Urothelium cell line (cell line): Measurements from ENCODE around the gene DELE1.

Source experiments
- DNase-seq: peaks from one replicate; pipeline ENCODE4 v3.0.0; 2011; ENCODE audit warnings: low spot score, mixed read lengths
- FAIRE-seq: peaks from 2 replicates; lab custom pipeline; 2011; peaks lifted over from hg19 to GRCh38; lab: Jason Lieb, UNC

The DELE1 gene, protein sequence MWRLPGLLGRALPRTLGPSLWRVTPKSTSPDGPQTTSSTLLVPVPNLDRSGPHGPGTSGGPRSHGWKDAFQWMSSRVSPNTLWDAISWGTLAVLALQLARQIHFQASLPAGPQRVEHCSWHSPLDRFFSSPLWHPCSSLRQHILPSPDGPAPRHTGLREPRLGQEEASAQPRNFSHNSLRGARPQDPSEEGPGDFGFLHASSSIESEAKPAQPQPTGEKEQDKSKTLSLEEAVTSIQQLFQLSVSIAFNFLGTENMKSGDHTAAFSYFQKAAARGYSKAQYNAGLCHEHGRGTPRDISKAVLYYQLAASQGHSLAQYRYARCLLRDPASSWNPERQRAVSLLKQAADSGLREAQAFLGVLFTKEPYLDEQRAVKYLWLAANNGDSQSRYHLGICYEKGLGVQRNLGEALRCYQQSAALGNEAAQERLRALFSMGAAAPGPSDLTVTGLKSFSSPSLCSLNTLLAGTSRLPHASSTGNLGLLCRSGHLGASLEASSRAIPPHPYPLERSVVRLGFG

DNA sequence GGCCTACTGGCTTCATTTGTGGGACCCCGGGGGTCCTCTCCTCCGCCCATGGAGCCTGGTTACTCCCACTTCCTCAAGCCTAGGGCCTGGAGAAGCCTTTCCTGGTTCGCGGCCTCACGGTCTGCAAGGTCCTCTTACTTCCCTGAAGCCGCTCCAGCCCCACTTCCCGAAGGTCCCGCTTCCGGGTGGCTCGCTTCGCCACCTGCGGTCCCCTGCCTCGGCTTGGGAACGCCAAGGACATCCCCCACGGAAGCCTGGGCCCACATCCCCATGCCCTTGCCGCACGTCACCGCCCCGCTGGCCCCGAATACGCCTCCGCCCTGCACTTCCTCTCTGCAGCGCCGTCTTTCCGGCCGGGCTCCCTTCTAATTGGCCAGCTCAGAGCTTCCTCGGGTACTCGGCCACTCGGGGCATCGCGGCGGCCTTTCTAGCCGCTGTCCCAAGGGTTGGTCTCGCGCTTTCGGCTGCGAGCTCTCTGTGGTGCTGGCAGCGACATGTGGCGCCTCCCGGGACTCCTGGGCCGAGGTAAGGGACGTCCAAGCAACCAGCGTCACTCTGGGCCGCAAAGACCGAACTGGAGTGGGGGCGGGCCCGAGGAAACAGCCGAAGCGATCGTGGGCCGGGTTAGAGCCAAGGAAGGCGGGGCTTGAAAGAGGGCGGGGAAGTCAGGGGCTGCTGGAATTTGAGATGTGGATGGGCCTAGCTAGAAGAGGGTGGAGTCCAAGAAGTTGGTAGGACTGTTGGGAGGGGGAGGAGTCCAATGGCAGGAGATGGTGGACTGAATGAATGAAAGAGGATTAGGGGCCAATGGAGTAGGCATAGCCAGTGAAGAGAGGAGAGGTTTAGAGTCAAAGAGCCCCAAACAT lies at the start of gene DELE1:
Gene DELE1, plus strand, starts transcription at position 424 of the 866 bp plus-strand sequence. Its CDS starts 71 bp downstream, at position 495.
- FAIRE-seq: no peak
- peak; percentile 91 for DNase-seq

DNA sequence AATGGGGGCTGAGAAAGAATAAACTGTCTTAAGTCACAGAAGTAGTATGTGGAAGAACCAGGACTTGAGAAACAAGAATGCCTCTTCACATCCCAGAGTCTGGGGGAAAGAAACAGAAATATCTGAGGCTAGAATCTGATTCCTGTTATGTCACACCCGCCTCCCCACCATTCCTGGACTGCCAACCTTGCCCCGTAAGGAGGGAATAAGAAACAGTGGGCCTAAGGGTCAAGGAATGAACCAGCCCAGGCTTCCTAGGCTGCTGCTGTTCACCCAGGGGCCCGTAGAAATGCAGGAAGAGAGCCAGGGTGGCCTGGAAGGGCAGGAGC lies 49.8 kb upstream of the DELE1 start:
- FAIRE-seq (no peak), DNase-seq (no peak)

DNA sequence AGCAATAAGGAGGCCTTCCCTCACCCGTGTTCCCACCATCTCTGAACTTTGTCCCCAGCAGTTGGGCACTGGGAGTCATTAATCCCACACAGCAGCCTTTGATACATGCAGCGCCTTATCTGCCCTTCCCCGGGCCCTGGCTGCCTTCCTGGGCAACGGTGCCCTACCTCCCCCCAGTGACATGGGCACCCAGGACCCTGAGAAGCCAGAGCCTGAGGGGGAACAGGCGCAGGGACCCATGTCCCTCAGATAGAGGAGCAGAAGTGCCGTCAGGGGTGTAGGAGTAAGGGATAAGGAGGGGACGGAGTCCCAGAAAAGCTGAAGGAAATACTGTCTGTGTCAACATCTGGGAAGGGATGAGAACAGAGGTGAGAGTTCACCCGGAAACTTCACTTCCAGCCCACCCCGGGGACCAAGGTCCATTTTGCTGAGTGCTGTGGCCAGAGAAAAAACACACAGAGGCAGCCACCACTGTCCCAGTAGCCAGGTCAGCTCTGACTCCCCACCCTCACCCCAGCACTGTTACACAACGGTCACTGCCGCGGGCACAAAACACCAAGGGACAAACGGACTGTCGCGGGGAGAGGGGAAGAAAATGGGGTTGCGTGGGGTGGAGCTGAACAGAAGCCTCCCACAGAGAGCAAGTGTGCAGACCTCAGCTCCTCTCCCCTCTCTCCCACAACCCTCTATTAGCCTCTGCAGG lies 49.3 kb upstream of the DELE1 start:
- DNase-seq: no peak
- FAIRE-seq: no peak

DNA sequence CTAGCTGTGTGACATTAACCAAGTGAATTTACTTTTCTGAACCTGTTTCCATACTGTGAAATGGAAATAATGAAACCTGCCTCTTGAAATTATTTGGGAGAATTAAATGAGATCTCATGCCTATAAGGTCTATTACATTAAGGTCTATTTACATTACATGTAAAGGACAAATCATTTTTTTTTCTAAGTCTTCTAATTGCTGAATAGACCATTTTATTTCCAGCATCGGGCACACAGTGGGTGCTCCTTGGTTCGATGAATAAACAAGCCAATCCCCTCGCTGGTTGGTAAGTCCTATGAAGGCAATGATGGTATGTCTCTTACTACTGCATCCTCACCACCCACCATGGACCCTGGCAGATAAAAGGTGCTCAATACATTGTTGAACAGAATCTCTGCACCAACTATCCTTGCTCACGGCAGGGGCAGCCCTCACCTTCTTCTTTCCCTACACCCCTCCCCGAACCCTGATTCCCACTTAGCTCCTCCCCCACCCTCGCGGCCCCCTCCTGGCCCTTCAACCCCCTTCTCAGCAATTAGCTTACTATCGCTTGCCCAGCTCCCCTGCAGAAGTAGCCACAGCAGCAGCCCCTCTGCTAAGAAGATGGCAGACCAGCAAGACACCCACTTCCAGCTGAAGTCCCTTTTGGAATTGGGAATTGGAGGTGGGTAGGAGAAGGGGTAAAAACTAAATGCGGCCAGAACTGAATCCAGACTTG lies 48.5 kb upstream of the DELE1 start:
- FAIRE-seq: no peak
- no peak for DNase-seq

DNA sequence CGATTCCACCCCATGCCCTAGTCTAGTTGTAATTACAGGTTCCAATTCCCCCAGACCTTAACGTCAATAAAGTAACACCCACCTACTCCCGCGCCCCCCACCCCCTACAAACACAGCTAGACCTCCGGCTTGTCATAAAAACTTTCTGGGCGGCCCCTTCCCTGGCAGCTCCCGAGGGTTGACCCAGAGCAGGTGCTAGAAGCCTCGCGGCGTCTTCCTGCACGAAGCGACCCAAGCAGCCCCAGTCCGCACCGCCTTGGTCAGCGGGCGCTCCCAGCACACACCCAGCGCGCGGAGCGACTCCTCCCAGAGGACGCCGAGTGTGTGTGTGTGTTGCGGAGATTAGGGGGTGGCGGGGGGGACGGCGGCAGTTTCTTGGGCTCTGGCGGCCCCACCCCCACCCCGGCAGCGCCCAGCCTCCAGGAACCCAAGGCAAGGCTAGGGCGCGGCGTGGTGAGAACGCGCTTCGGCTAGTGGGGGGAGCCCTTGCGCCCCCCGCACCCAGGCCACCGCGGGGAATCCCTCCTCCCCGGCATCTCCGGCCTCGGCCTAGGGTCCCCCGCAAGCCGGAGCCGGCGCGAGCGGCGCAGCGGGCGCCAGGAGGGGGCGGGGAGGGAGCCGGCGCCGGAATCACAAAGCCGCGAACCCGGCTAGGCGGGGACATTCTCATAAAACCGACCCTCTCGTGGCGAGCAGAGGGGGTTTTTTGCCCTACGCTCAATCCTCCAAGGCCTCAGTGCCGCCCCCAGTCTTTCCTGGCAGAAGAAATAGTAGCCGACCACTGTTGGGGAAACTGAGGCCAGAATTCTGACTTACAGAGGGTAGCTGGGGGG lies 47.7 kb upstream of the DELE1 start:
- no peak for DNase-seq
- FAIRE-seq: no peak

DNA sequence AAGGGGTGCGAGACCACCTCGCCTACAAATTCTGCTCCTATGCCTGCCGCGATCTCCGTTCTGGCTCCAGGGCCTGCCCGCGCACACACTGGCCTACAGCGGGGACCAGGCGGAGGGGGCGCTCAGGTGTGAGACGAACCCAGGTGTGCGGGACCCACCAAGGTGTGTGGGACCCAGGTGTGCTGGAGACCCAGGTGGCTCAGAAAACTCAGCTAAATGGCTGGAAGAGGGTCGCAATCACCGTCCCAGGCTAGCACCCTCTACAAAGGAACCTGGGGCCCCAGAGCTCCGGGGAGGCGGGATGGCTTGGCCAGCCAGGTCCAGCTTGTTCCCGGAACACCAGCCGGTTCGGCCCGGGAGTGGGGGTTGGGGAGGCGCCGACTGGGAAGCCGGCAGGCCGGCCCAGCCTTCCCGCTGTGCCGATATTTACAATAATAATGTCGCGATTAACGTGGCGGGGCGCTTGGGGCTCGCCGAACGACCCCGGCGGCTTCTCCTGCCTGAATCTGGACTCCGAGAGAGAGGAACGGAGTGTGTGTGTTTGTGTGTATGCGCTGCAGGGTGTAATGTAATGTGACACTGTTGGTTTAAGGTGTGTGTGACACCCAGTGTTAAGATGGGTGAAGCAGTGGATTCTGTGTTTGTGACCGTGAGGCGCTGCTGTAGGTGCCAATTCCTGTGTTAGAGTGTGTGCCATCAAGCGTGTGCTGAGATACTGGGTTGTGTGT lies 46.9 kb upstream of the DELE1 start:
- no peak for DNase-seq
- FAIRE-seq: no peak

DNA sequence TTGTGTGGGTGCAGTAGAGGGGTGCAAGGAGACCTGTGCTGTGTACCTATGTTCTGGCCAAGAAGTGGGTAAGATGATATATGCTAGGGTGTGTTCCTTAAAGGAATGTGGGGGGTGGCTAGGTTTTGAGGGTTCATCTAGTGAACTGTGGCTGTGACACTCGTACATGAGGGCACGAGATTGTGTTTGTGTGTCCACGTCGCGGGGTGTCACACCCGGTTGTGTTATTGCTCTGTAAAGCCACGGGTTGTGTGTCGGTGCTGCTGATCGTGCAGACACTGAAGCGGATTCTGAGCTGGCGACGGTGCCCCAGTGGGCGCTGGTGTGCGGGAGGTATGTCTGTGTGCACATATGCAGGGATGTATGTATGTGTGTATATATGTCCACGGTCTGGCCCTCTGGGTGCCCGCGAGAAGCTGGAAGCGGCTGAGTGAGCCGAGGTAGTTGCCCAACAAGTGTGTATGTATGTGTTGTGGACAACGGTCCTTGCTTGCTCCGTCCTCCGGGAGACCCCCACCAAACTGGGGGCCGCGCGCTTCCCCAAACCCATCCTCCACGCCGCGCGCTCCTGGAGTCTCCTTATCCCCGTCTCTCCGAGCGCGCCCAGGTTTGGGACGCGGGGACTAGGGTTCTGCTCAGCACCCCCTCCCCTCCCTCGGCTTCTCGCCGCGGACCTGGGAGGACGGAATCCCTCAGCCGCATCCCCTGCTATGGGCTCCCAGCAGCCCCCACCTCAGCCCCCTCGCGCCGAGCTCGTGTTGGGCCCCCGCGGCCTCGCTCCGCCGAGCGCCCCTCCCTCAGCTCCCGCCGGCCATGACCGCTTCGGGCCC lies 46.1 kb upstream of the DELE1 start:
- no peak for DNase-seq
- FAIRE-seq: no peak

DNA sequence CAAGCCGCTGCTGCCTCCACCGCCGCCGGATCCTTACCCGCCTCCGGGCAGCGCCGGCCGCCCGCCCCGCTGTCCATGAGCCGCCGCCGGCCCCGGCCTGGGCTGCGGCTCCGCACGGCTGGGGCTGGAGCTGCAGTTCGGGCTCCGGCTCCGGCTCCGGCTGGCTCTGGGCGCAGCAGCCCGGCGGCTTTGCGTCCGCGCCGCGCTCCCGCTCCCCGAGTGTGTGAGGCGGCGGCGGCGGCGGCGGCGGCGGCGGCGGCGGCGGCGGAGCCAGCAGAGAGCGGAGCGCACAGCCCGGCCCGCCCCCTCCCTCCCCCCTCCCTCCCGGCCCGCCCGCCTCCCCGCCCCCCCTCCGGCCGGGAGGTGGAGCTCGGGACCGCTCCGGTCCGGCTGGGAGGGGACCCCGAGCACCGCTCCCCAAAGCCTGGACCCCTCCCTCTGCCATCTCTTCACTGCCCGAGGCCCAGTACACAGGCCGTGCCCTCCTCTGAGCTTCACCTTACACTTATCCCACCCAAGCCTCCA lies 45.4 kb upstream of the DELE1 start, which contains the start of gene PCDH1:
Gene PCDH1, minus strand, starts transcription at position 225 of the 525 bp plus-strand sequence. Its CDS starts 148 bp downstream, at position 77.
- DNase-seq: peak; percentile 51
- no peak for FAIRE-seq

DNA sequence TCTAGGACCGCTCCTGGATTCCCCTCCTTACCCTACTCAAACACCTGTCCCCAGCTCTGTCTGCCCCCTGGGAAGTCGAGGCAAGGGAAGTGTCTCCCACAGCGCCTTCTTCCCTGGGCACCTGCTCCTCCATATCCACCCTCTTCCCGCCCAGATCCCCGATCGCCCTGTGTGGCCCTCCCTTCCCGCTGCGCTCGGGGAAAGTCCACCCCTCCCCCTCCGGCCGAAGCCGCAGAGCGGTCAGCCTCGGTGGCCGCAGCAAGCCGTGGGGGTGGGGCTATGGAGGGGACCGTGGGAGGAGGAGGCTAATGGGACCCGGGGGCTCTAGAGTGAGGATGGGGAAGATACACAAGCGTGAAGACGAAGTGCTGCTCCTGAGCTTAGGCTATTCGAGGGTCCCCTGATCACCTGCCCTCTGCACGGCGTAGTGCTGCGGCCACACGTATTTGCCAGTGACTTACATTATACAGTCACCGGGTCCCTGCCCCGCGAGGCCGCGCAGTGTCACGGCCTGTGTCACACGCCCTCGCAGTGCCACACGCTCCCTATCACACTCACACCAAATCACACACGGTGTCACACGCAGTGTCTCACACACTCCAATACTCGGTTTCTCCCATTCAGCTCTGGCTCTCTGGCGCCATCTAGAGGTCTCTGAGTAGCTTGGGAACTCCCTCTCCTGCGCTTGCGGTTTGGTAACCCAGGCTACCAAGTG lies 44.8 kb upstream of the DELE1 start:
- FAIRE-seq: no peak

DNA sequence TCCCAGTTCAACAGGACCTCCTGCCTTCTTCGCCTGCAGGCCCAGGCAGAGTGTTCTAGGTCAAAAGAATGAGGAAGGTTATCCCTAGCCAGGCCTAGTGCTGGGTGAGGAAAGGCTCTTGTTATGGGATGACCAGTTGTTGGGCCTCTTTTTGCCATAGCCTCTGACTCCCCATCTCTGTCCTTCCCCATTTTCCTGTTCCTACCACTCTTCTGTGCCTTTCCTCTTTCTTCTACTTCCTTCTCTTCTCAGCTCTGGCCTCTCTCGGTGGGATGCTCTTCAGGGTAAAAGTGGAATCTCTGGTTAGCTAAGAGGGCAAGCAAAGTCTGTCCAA lies 44.3 kb upstream of the DELE1 start:
- DNase-seq (no peak), FAIRE-seq (no peak)

More for the DNA sequence above, 44.8 kb upstream of the DELE1 start:
- peak; percentile 72 for DNase-seq

DNA sequence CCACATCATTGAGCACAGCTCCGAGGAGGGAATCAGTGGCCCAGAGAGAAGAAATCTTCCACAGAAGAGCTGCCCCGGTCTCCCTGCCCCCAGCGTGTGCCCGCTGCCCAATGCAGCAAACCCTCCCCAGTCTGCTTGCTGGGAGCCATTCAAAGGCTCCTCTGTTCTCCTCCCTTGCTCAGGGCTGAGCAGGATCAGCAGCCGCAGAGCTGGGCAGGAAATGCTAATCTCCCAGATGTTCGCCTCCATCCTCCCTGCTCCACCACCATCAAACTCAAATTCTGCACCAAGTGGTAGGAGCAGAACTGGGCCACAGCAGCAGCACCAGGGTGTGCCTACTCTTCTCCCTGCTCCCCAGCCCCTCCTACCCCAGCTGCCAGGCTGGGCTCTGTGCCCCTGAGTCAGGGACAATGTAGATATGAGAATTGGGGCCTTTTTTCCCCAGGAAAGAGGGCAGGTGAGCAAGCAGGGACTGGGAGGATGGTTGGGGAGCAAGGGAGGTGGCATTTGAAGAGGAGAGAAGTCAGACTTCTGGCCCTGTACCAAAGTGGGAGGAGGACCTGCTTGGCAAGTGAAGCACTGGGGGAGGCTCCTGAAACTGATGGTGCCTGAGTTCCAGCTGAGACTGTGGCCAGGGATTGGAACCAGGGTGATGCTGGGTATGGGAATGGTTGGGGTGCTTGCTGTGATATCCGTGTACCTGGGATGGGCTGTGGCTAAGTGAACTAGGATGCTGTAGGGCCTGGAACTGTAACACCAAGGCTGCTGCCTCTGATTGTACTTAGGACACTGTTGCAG lies 43.5 kb upstream of the DELE1 start:
- DNase-seq (no peak), FAIRE-seq (no peak)

DNA sequence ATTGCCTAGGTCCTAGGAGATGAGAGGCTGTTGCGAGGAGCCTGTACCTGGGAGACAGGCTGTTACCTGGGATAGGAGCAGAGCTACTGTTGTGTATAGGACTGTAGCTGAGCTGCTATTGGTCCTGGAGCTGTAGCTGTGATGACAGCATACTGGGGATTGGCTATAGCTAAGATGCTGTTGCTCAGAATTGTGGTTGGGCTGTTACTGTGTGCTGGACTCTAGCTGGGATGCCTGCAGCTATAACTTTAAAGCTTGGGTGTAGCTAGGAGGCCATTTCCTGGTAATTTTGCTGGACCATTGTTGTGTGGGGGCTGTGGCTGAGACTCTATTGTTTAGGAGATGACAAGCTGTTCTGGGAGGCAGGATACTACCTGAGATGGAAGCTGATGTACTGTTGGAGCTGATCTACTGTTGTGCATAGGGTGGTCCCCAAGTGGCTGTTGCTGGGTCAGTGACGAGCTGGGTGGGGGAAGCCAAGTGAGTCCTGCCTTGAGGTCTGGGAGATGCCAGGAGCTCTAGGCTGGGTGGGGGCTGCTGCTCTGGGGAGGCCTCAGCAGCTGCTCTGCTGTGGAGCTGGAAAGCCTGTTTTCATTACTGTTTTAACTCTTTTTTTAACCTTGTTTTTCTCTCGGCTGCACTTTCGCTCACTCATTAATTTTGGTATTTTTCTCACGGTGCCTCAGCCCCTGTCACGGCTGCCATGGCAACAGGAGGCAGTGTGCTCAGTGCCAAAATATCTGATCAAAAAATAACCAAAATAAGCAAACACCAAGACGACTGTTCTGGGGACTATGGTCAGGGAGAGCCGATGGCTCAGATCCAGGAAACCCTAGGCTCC lies 42.5 kb upstream of the DELE1 start:
- no peak for FAIRE-seq
- DNase-seq: no peak

DNA sequence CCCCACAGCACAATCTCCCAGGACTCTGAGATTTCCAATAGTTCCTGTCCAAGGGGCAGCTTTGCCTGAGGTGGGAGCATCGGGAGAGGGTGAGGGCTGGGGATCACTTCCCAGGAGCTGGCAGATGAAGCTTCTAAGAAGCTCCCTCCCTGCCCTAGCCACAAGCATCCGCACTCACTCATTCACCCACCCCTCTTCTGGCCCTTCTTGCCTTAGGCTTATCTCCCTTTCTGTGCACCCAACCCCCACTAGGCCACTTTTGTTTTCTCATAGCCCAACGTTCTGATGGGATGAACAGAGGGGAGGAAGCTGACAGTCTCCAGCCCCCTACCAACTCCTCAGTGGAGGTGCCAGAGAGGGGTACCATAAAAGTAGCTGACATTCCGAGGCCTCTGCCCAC lies 41.8 kb upstream of the DELE1 start:
- FAIRE-seq (no peak), DNase-seq (no peak)

DNA sequence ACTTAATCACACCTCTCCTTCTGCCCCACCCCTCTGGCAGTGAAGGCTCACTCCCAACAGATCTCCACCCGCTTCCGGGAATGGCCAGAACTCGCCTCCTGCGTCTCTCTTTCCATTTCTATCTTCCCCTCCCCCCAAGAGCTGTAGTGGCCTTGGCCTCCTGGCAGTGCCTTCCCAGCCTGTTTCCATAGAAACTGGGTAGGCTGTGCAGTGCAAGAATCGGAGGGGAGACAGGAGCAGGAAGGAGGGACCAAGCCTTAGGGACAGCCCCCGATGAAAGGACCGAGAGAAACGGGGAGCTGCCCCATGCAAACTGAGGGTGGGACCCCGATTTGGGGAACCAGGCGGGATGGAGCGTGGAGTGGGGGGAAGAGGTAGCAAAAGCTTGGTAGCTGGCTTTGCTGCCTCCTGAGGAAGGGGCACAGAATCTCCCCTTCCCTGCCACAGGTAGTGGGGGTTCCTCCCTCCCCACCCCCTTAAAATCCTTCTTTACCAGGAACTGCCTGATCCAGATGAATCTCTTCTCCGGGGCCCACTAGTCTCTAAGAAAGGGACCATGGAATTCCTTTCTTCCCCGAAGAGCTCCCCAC lies 41.0 kb upstream of the DELE1 start:
- FAIRE-seq (no peak), DNase-seq (no peak)

DNA sequence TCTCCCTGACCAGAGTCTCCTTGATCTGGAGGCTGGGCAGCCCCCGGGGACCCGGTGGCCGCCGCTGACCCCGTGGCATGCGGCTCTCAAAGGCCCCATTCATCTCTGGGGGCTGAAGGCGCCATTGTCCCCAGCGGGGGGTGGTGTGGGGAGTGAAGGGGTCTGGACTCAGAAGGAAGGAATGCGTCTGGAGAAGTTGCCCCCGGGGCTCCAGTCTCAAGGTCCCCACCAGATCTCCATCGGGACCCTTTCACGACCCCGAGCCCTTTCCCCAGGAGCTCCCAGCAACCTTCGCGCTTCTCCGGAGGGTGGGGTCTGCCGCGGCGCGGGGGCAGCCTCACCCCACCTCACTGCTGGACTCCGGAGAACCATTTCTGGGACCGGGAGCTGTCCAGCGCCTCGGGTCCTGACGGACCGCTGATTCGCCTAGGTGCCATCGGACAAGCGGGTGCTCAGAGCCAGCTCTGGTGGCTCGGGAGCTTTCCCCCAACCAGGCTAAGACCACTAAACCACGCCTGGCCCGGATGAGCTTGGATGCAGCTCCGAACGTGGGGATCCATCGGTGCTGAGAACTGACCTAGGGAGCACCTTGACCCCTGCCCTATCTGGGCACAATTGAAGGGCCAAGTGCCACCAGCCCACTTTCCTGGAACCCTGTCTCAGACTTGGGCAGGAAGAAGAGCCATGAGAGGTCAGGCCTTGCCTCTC lies 40.3 kb upstream of the DELE1 start:
- DNase-seq (peak; percentile 58), FAIRE-seq (no peak)
